ENCODE data around the gene SH2B2. TPM values are rescaled to one million over a fixed set of nuclear protein-coding genes. Genes with fewer than 3 reads are reported as not detected.

Gene SH2B2
- total and polyA plus RNA-seq, 2 experiments from 2014 or later = 0.86 to 1.1 TPM

DNA sequence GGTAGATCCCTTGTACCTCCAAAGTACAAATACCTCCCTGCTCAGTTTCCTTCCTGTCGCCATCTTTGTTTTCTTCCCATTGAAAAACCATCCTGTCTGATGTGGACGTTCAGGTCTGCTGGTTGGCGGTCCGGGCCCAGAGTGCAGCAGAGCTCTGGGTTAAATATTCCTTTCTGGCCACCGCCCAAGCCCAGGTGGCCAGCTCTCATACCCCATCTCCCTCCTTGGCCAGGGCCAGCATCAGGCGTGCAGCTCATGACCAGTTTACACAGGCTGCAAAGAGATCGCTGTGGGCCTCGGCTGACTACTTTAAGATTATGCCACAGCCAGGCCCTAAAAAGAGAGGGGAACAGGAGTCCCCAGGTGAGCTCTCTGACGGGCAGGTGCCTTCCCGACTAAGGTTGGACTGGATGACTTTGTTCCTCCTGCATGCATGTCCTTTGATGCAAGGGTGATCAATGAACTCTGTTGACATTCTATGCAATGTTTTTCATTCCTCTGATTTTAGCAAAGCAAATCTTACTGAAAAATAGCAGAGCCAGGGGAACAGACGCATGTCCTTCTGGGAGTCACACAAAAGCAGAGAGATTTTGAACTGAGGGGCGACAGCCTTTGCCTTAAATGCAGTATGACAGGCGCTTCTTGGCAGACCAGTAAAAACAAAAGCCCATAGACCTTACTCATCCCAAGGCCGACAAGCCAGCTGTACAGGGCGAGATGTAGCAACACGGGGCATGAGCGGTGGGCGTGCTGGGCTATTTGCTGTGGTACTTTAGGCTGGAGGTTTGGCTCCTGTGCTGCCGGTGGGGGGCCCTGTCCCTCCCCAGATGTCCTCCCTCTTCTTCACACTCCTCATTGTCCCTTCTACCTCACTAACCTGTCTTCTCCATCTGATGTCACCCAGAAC, 33.3 kb upstream of the SH2B2 start:
- 95 to 98% methylated on average over 18 to 19 of the region's 19 CpGs for WGBS, 2 experiments (ENCODE audit: low coverage in 1 of 2, low lambda C conversion rate in 2 of 2, missing lambda C conversion rate in 2 of 2)
- no peaks in the 10 kb centered on the region for H3K79me2 ChIP-seq (ENCODE audit: insufficient read depth)
- no peaks in the 10 kb centered on the region for H3K9me2 ChIP-seq (ENCODE audit: insufficient read depth)
- no peak overlapping the region for H2AFZ ChIP-seq
- no peaks in the 10 kb centered on the region for H3K4me1 ChIP-seq (ENCODE audit: insufficient read depth)
- H3K27me3 ChIP-seq (replicated peaks; ENCODE audit: insufficient read depth) = no peaks in the 10 kb centered on the region
- H3K4me3 ChIP-seq = no peak overlapping the region
- H3F3A ChIP-seq (ENCODE audit: insufficient read depth) = no peaks in the 10 kb centered on the region
- TF ChIP-seq EZH2phosphoT487 (IDR thresholded peaks at IDR 0.05; ENCODE audit: insufficient read depth, low read depth) (no peak), EZH2 (IDR thresholded peaks at IDR 0.05; ENCODE audit: insufficient read depth, poor library complexity, severe bottlenecking) (no peak)
- no peak overlapping the region for H3K9ac ChIP-seq
- H3K4me2 ChIP-seq (ENCODE audit: unreplicated experiment) = no peak overlapping the region
- in situ Hi-C loops (cut with MboI) = no loop called here
- no peaks in the 10 kb centered on the region for H3K36me3 ChIP-seq (ENCODE audit: low read depth)
- DNase-seq = no peak
- no peaks in the 10 kb centered on the region for H3K9me3 ChIP-seq (ENCODE audit: low read depth)
- no peak overlapping the region for H3K27ac ChIP-seq
- H4K20me1 ChIP-seq (ENCODE audit: insufficient read depth) = no peaks in the 10 kb centered on the region

DNA sequence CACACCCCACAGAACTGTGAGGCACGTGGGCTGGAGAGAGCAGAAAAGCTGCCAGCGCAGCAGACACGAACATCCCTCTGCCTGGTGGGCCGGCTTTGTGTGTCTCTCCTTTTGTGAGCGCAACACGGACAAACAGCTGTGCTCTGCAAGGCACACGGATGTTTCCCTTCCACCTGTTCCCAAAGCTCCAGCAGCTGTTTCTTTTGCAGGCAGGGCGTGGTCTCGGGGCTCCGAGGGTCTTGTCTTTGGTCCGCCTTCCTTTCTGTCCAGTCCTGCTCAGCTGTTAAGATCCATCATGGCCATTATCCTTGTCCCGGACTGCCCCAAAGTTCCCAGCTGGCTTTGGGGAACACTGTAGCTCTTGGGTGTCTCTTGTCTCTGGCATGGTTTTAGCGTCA, 32.7 kb upstream of the SH2B2 start:
- no peaks in the 10 kb centered on the region for H3K79me2 ChIP-seq (ENCODE audit: insufficient read depth)
- in situ Hi-C loops (cut with MboI) = no loop called here
- H3K4me2 ChIP-seq (ENCODE audit: unreplicated experiment) = no peak overlapping the region
- H2AFZ ChIP-seq = no peak overlapping the region
- H3K27ac ChIP-seq = no peak overlapping the region
- H3K27me3 ChIP-seq (replicated peaks; ENCODE audit: insufficient read depth) = no peaks in the 10 kb centered on the region
- no peak overlapping the region for H3K9ac ChIP-seq
- H3K9me2 ChIP-seq (ENCODE audit: insufficient read depth) = no peaks in the 10 kb centered on the region
- TF ChIP-seq EZH2phosphoT487 (IDR thresholded peaks at IDR 0.05; ENCODE audit: insufficient read depth, low read depth) (no peak), EZH2 (IDR thresholded peaks at IDR 0.05; ENCODE audit: insufficient read depth, poor library complexity, severe bottlenecking) (no peak)
- 86 to 88% methylated on average over 13 of the region's 13 CpGs for WGBS, 2 experiments (ENCODE audit: low coverage in 1 of 2, low lambda C conversion rate in 2 of 2, missing lambda C conversion rate in 2 of 2)
- H3K4me3 ChIP-seq = no peak overlapping the region
- DNase-seq = no peak
- no peaks in the 10 kb centered on the region for H3K4me1 ChIP-seq (ENCODE audit: insufficient read depth)
- H3K9me3 ChIP-seq (ENCODE audit: low read depth) = no peaks in the 10 kb centered on the region
- no peaks in the 10 kb centered on the region for H3K36me3 ChIP-seq (ENCODE audit: low read depth)
- no peaks in the 10 kb centered on the region for H3F3A ChIP-seq (ENCODE audit: insufficient read depth)
- H4K20me1 ChIP-seq (ENCODE audit: insufficient read depth) = no peaks in the 10 kb centered on the region

DNA sequence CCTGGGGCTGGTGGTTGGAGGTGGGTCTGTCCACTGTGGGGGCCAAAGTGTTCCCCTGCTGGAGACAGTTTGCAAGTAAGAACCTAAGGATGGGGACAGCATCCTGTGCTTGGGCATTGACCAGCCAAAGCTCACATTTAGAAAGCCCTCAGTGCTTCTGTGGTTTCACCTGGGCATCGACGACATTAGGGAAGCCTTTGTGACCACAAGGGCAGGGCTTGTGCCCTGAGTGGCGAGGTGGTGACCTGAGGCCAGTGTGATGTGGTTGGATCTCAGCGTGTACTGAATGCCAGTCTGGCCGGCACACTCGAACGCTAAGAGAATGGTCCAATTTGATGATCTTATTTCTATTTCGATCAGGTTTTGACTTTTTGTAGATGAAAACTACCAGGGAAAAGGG, 32.1 kb upstream of the SH2B2 start:
- no peak overlapping the region for H3K4me2 ChIP-seq (ENCODE audit: unreplicated experiment)
- no peak overlapping the region for H2AFZ ChIP-seq
- in situ Hi-C loops (cut with MboI) = no loop called here
- WGBS, 2 experiments (ENCODE audit: low coverage in 1 of 2, low lambda C conversion rate in 2 of 2, missing lambda C conversion rate in 2 of 2) = 86 to 87% methylated on average over 8 of the region's 8 CpGs
- H4K20me1 ChIP-seq (ENCODE audit: insufficient read depth) = no peaks in the 10 kb centered on the region
- no peak overlapping the region for H3K27ac ChIP-seq
- no peaks in the 10 kb centered on the region for H3F3A ChIP-seq (ENCODE audit: insufficient read depth)
- no peaks in the 10 kb centered on the region for H3K4me1 ChIP-seq (ENCODE audit: insufficient read depth)
- H3K9me3 ChIP-seq (ENCODE audit: low read depth) = no peaks in the 10 kb centered on the region
- H3K36me3 ChIP-seq (ENCODE audit: low read depth) = no peaks in the 10 kb centered on the region
- H3K27me3 ChIP-seq (replicated peaks; ENCODE audit: insufficient read depth) = no peaks in the 10 kb centered on the region
- TF ChIP-seq EZH2phosphoT487 (IDR thresholded peaks at IDR 0.05; ENCODE audit: insufficient read depth, low read depth) (no peak), EZH2 (IDR thresholded peaks at IDR 0.05; ENCODE audit: insufficient read depth, poor library complexity, severe bottlenecking) (no peak)
- H3K9me2 ChIP-seq (ENCODE audit: insufficient read depth) = no peaks in the 10 kb centered on the region
- no peak overlapping the region for H3K9ac ChIP-seq
- no peak overlapping the region for H3K4me3 ChIP-seq
- DNase-seq = no peak
- H3K79me2 ChIP-seq (ENCODE audit: insufficient read depth) = no peaks in the 10 kb centered on the region

DNA sequence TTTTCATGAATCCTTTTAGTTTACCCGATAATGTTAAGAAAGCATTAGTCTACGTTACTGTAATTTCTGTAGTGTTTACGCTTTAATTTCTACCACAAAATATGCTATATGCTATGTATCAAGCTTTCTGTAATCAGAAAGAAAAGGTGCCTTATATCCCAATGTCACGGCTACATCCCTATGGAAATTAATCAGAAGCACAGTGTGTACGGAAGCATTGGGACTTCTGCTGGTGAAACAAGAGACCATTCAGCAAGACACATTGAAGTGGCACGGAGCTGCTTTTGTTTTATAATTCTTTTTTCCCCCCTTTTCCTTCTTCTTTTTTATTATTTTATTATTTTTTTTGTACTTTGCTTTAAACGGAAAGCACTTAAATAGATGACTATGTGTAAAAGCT, 31.2 kb upstream of the SH2B2 start:
- TF ChIP-seq EZH2 (IDR thresholded peaks at IDR 0.05; ENCODE audit: insufficient read depth, poor library complexity, severe bottlenecking) = no peak
- Histone ChIP-seq H3K9ac (no peak overlapping the region), H2AFZ (no peak overlapping the region), H3F3A (ENCODE audit: insufficient read depth) (no peaks in the 10 kb centered on the region), H3K4me3 (no peak overlapping the region), H3K9me2 (ENCODE audit: insufficient read depth) (no peaks in the 10 kb centered on the region), H3K27ac (no peak overlapping the region), H3K36me3 (ENCODE audit: low read depth) (no peaks in the 10 kb centered on the region), H3K4me2 (ENCODE audit: unreplicated experiment) (no peak overlapping the region), H3K4me1 (ENCODE audit: insufficient read depth) (no peaks in the 10 kb centered on the region), H4K20me1 (ENCODE audit: insufficient read depth) (no peaks in the 10 kb centered on the region), H3K9me3 (ENCODE audit: low read depth) (no peaks in the 10 kb centered on the region), H3K27me3 (replicated peaks; ENCODE audit: insufficient read depth) (no peaks in the 10 kb centered on the region), H3K79me2 (ENCODE audit: insufficient read depth) (no peaks in the 10 kb centered on the region)
- in situ Hi-C loops (cut with MboI) = no loop called here
- no peak for DNase-seq
- 95 to 97% methylated on average over 7 of the region's 7 CpGs for WGBS, 2 experiments (ENCODE audit: low coverage in 1 of 2, low lambda C conversion rate in 2 of 2, missing lambda C conversion rate in 2 of 2)
